GM18868 (cell line): ENCODE measurements around the gene PNLIP.

Experiments
- ATAC-seq: cut with Tn5 transposase; IDR thresholded peaks from one replicate; pipeline ENCODE4 v1.9.1; 2021; ENCODE audit warnings: mild to moderate bottlenecking, moderate library complexity; ENCODE audit not compliant: unreplicated experiment

PNLIP gene

GRCh38 chr10:116545756-116546155 lies at the start of gene PNLIP:
PNLIP (plus strand) TSS chr10:116545931; CDS start chr10:116546093, 162 bp downstream.
- ATAC-seq, result no peak

GRCh38 chr10:116504786-116505185 lies 40.9 kb upstream of the PNLIP start:
- no peak for ATAC-seq

GRCh38 chr10:116510565-116510964 lies 35.2 kb upstream of the PNLIP start:
- ATAC-seq, result no peak

- ATAC-seq, result no peak
Measured at GRCh38 chr10:116511365-116511764, 34.4 kb upstream of the PNLIP start.

- ATAC-seq, result peak; percentile 79
Measured at GRCh38 chr10:116521424-116522290, 24.1 kb upstream of the PNLIP start.

GRCh38 chr10:116522803-116523381 lies 22.8 kb upstream of the PNLIP start:
- ATAC-seq, result no peak

GRCh38 chr10:116524736-116525135 lies 21.0 kb upstream of the PNLIP start:
- ATAC-seq, result no peak

GRCh38 chr10:116526219-116526618 lies 19.5 kb upstream of the PNLIP start:
- no peak for ATAC-seq

GRCh38 chr10:116536810-116537209 lies 8.9 kb upstream of the PNLIP start:
- ATAC-seq, result no peak

- ATAC-seq, result no peak
Measured at GRCh38 chr10:116538456-116538855, 7.3 kb upstream of the PNLIP start.

GRCh38 chr10:116538992-116539391 lies 6.7 kb upstream of the PNLIP start:
- no peak for ATAC-seq

GRCh38 chr10:116540814-116541213 lies 4.9 kb upstream of the PNLIP start:
- no peak for ATAC-seq

GRCh38 chr10:116542007-116542677 lies 3.6 kb upstream of the PNLIP start:
- ATAC-seq, result no peak

GRCh38 chr10:116545122-116545521 lies 609 bp upstream of the PNLIP start:
- ATAC-seq, result no peak

- no peak for ATAC-seq
Measured at GRCh38 chr10:116548301-116548700, 2.6 kb downstream of the PNLIP start.

GRCh38 chr10:116553378-116553980 lies 7.7 kb downstream of the PNLIP start:
- ATAC-seq, result no peak

GRCh38 chr10:116554628-116555027 lies 8.9 kb downstream of the PNLIP start:
- ATAC-seq, result no peak

- ATAC-seq, result no peak
Measured at GRCh38 chr10:116555880-116556279, 10.1 kb downstream of the PNLIP start.

GRCh38 chr10:116557305-116557880 lies 11.7 kb downstream of the PNLIP start:
- no peak for ATAC-seq

- ATAC-seq, result no peak
Measured at GRCh38 chr10:116565534-116565933, 19.8 kb downstream of the PNLIP start.

- ATAC-seq, result no peak
Measured at GRCh38 chr10:116566932-116567331, 21.2 kb downstream of the PNLIP start.
